ENCODE data around the gene DAB1. TPM values are rescaled to one million over a fixed set of nuclear protein-coding genes. Genes with fewer than 3 reads are reported as not detected.

The DAB1 gene
- total and polyA plus RNA-seq, 2 of the 8 experiments (the other 6 are each of a cell fraction or from before 2014, with no cell fraction given), result 4.4 to 11.8 TPM

GRCh38 chr1:57206038-57206437, 217.8 kb downstream of the DAB1 start (continued):
- TF ChIP-seq, protein P1, sequence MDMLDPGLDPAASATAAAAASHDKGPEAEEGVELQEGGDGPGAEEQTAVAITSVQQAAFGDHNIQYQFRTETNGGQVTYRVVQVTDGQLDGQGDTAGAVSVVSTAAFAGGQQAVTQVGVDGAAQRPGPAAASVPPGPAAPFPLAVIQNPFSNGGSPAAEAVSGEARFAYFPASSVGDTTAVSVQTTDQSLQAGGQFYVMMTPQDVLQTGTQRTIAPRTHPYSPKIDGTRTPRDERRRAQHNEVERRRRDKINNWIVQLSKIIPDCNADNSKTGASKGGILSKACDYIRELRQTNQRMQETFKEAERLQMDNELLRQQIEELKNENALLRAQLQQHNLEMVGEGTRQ (IDR thresholded peaks at IDR 0.05; ENCODE audit: low read length), result no peak
- 0 out of 2 replicates have a peak, but pooled peaks have one; percentile 16 for TF ChIP-seq POU5F1 (IDR thresholded peaks at IDR 0.05; ENCODE audit: low read depth, low read length)
- no peak for TF ChIP-seq CBX5 (IDR thresholded peaks at IDR 0.05; ENCODE audit: low read depth, low read length)
- TF ChIP-seq SRF (IDR thresholded peaks at IDR 0.05; ENCODE audit: low read depth, low read length), result no peak
- peak; percentile 53; the same call in 1 of the 2 replicates for TF ChIP-seq SP1 (IDR thresholded peaks at IDR 0.05; ENCODE audit: low read depth, low read length)
- TF ChIP-seq EP300 (IDR thresholded peaks at IDR 0.05; ENCODE audit: borderline replicate concordance in 1 of 2, low read depth in 2 of 2, low read length in 2 of 2), result peak in 1 of 2 experiments; percentile 12; a peak in 1 of 3 replicates
- TF ChIP-seq SIN3A (conservative IDR thresholded peaks at IDR 0.05 in 1 of 2, IDR thresholded peaks at IDR 0.05 in 1 of 2; ENCODE audit: low read depth in 1 of 2, low read length in 2 of 2), result no peak
- no peak for TF ChIP-seq TBP (IDR thresholded peaks at IDR 0.05; ENCODE audit: low read depth, low read length)
- TF ChIP-seq POLR2AphosphoS5 (IDR thresholded peaks at IDR 0.05; ENCODE audit: low read depth, low read length), result 0 out of 2 replicates have a peak, but pooled peaks have one; percentile 33

Measured in H1 (cell line).